ENCODE data around the gene ADRA1B. TPM values are rescaled to one million over a fixed set of nuclear protein-coding genes. Genes with fewer than 3 reads are reported as not detected.

ADRA1B gene
- total RNA-seq, 4 donors from 2014 or later: 0.67 to 5.3 (median 3.0) TPM

GRCh38 chr5:159990506-159990905, 74.2 kb downstream of the ADRA1B start:
- Histone ChIP-seq H3K4me3 (no peak overlapping the region), H3K9me3 (peaks cover 0 to 16% (median 0%) of the 10 kb centered on the region in 3 donors), H3K27me3 (peaks cover 68% of the 10 kb centered on the region), H3K27ac (no peak overlapping the region), H3K4me1 (peaks cover 0 to 9% (median 0%) of the 10 kb centered on the region in 3 donors), H3K36me3 (no peaks in the 10 kb centered on the region)
- ATAC-seq: no peak
- WGBS, 2 donors (ENCODE audit: low coverage in 1 of 2): 72 to 78% methylated on average over 2 of the region's 2 CpGs
- TF ChIP-seq EP300 (IDR thresholded peaks at IDR 0.05): no peak
- peak in 1 of 4 experiments; percentile 11 for TF ChIP-seq CTCF (IDR thresholded peaks at IDR 0.05)

- 93% methylated on average over 1 of the region's 1 CpG; no CpG with 5 or more reads in 1 of the 2 donors for WGBS, 2 donors (ENCODE audit: low coverage in 1 of 2)
- TF ChIP-seq EP300 (IDR thresholded peaks at IDR 0.05) (no peak), CTCF (IDR thresholded peaks at IDR 0.05) (no peak), POLR2A (IDR thresholded peaks at IDR 0.05) (no peak), POLR2AphosphoS5 (IDR thresholded peaks at IDR 0.05) (no peak)
Measured at GRCh38 chr5:159992566-159992965, 76.3 kb downstream of the ADRA1B start.

GRCh38 chr5:159993194-159993593, 76.9 kb downstream of the ADRA1B start:
- Histone ChIP-seq H3K4me3 (no peak overlapping the region), H3K36me3 (no peaks in the 10 kb centered on the region), H3K4me1 (no peaks in the 10 kb centered on the region), H3K9me3 (peaks cover 0 to 16% (median 0%) of the 10 kb centered on the region in 3 donors), H3K27ac (no peak overlapping the region), H3K27me3 (peaks cover 43% of the 10 kb centered on the region)
- WGBS, 2 donors (ENCODE audit: low coverage in 1 of 2): 95 to 100% methylated on average over 1 to 2 of the region's 2 CpGs
- TF ChIP-seq EP300 (IDR thresholded peaks at IDR 0.05) (no peak), CTCF (IDR thresholded peaks at IDR 0.05) (no peak), POLR2AphosphoS5 (IDR thresholded peaks at IDR 0.05) (no peak), POLR2A (IDR thresholded peaks at IDR 0.05) (no peak)
- ATAC-seq: no peak

More at GRCh38 chr5:159992566-159992965, 76.3 kb downstream of the ADRA1B start:
- Histone ChIP-seq H3K27ac (no peak overlapping the region), H3K4me1 (peaks cover 0 to under 1% (median 0%) of the 10 kb centered on the region in 3 donors), H3K4me3 (no peak overlapping the region), H3K27me3 (peaks cover 49% of the 10 kb centered on the region), H3K9me3 (peaks cover 0 to 16% (median 0%) of the 10 kb centered on the region in 3 donors), H3K36me3 (no peaks in the 10 kb centered on the region)
- no peak for ATAC-seq

- 79 to 83% methylated on average over 2 to 3 of the region's 3 CpGs for WGBS, 2 donors (ENCODE audit: low coverage in 1 of 2)
- Histone ChIP-seq H3K4me1 (no peaks in the 10 kb centered on the region), H3K36me3 (no peaks in the 10 kb centered on the region), H3K9me3 (peaks cover 0 to 16% (median 0%) of the 10 kb centered on the region in 3 donors), H3K27ac (no peak overlapping the region), H3K27me3 (peaks cover 21% of the 10 kb centered on the region), H3K4me3 (no peak overlapping the region)
- no peak for ATAC-seq
- no peak for TF ChIP-seq POLR2A (IDR thresholded peaks at IDR 0.05)
- no peak for TF ChIP-seq CTCF (IDR thresholded peaks at IDR 0.05)
Measured at GRCh38 chr5:159995907-159996306, 79.6 kb downstream of the ADRA1B start.

GRCh38 chr5:160001457-160001856, 85.2 kb downstream of the ADRA1B start:
- no peaks in the 10 kb centered on the region for H3K4me1 ChIP-seq
- no peak overlapping the region for H3K4me3 ChIP-seq
- H3K27me3 ChIP-seq: no peaks in the 10 kb centered on the region
- H3K9me3 ChIP-seq: no peaks in the 10 kb centered on the region
- TF ChIP-seq EP300 (IDR thresholded peaks at IDR 0.05): no peak
- TF ChIP-seq CTCF (IDR thresholded peaks at IDR 0.05): no peak
- TF ChIP-seq POLR2A (IDR thresholded peaks at IDR 0.05): no peak
- TF ChIP-seq POLR2AphosphoS5 (IDR thresholded peaks at IDR 0.05): no peak
- H3K36me3 ChIP-seq: no peaks in the 10 kb centered on the region
- no peak for ATAC-seq
- 29 to 34% methylated on average over 3 of the region's 3 CpGs for WGBS, 2 donors (ENCODE audit: low coverage in 1 of 2)
- no peak overlapping the region for H3K27ac ChIP-seq
